Fibroblast of villous mesenchyme (primary cell): ENCODE data around the gene PODXL. TPM values are rescaled to one million over a fixed set of nuclear protein-coding genes. Genes with fewer than 3 reads are reported as not detected.

Source experiments
- DNase-seq: peaks from one replicate; pipeline ENCODE4 v3.0.0-alpha.2; 2010; ENCODE audit warnings: low read depth
- H3K4me3 ChIP-seq: 2 replicates; pipeline ENCODE4 v1.5.1; 2011; ENCODE audit warnings: low read depth, mild to moderate bottlenecking, low read length
- total RNA-seq: library from RNA; depleted of rRNA; stranded (reverse); fragments of >200 nt; gene quantifications from 2 replicates; pipeline ENCODE4 v1.2.3, GENCODE V29; 2012
- TF ChIP-seq, protein P1 (sequence below): IDR thresholded peaks from 2 replicates; pipeline ENCODE4 v1.5.1; 2012; ENCODE audit warnings: low read depth, mild to moderate bottlenecking, low read length; ENCODE audit not compliant: insufficient read depth

The PODXL gene
- total RNA-seq, 1 donor = 17.3 TPM

DNA sequence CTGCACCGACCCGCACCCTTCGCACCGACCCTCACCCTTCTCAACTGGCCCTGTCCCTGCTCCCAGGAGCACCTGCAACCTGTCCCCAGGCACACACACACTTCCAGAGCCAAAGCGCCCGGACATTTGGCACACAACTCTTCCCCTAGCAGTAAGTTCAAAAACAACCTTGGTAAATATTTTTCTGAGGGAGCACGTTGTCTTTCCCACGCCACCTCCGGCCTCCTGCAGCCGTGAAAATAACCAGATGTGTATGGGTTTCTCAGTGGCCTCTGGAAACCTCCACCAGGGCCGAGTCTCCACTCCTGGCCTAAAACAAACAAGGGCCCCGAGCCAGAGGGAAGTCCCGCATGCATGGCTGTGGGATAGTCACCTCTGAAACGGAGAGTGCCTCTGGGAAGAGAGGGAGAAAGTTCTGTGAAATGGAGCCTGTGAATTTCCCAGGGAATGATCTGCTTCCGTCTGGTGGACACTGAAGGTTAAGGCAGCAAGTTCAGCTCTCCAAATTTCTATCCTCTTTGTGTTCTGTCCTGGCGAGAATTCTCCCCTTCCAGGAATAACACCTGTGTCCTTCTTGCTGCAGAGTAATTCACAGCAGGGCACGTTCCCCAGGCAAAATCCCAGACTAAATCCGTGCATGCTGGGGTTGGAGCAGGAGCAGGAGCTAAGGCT, 15.8 kb downstream of the PODXL start:
- peak; percentile 89 for DNase-seq
- no peak overlapping the region for H3K4me3 ChIP-seq
- TF ChIP-seq, protein P1, sequence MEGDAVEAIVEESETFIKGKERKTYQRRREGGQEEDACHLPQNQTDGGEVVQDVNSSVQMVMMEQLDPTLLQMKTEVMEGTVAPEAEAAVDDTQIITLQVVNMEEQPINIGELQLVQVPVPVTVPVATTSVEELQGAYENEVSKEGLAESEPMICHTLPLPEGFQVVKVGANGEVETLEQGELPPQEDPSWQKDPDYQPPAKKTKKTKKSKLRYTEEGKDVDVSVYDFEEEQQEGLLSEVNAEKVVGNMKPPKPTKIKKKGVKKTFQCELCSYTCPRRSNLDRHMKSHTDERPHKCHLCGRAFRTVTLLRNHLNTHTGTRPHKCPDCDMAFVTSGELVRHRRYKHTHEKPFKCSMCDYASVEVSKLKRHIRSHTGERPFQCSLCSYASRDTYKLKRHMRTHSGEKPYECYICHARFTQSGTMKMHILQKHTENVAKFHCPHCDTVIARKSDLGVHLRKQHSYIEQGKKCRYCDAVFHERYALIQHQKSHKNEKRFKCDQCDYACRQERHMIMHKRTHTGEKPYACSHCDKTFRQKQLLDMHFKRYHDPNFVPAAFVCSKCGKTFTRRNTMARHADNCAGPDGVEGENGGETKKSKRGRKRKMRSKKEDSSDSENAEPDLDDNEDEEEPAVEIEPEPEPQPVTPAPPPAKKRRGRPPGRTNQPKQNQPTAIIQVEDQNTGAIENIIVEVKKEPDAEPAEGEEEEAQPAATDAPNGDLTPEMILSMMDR = peak; percentile 26

DNA sequence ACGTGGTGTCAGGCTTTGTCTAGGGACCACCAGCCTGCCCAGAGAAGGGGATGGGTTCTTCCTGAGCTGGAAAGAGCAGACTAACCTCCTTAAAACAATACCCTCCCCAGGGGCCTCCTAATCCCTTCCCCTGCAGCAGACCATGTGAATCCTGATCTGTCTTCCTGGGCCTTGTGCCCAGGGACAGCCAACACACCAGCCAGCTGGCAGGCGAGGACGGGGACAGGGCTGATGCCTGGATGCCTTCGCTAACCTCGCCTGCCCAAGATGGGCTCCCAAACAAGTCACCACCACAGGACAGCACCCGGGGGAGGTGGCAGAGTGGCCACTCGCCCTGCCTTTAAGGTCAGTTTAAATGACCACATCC, 17.6 kb downstream of the PODXL start:
- TF ChIP-seq, protein P1 = no peak
- no peak for DNase-seq
- H3K4me3 ChIP-seq = no peak overlapping the region

DNA sequence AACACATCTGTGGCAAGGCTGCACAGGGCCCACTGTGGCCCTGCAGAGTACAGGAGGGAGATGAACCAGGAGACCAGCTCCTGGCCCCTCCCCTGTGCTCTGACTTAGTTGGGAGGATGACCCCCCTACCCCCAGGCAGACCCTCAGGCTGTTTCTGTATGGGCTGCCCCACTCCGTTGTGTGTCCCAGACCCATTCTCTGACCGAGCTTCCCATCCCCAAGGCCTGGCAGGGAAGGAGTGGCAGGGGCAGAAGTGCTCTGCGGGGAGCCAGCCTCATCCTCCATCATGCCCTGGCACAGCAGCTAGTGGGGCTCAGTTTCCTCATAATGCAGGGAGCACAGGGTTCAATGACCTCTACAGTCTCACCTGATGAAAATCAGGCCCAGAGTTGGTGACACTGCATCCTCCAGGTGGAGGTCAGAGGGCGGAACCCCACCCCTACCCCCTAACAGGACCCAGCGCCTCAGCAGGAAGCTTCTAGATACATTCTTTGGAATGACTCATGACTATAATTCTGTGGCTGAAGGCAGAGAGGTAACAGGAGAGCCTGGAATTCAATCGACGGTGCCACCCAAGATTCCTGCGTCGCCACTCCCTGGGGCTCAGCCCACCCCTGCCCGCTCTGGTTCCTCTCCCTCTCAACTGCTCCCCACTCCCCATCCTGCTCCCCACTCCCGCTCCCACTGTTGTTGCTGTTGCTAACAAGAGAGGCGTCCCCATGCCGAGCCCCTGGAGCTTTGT, 18.2 kb downstream of the PODXL start:
- DNase-seq = no peak
- TF ChIP-seq, protein P1 = no peak

DNA sequence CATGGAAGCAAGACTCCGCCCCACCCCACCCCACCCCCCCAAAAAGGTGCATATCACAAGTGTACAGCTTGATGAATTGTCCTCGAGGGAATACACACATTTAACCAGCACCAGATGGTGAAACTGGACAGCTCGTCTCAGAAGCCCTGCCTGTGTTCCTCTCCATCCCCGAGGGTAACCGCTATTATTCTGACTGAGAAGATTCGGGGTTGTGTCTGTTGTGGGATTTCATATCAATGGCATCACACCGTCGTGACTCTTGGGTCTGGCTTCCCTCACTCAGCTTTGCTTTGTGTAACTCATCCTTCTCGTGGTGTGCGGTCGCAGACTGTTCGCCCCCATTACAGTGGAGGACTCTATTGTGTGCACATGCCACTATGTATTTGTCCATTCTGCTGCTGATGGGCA, 18.9 kb downstream of the PODXL start:
- DNase-seq = peak; percentile 50
- H3K4me3 ChIP-seq = no peak overlapping the region
- TF ChIP-seq, protein P1 = no peak

More for the DNA sequence above, 18.2 kb downstream of the PODXL start:
- H3K4me3 ChIP-seq = no peak overlapping the region

DNA sequence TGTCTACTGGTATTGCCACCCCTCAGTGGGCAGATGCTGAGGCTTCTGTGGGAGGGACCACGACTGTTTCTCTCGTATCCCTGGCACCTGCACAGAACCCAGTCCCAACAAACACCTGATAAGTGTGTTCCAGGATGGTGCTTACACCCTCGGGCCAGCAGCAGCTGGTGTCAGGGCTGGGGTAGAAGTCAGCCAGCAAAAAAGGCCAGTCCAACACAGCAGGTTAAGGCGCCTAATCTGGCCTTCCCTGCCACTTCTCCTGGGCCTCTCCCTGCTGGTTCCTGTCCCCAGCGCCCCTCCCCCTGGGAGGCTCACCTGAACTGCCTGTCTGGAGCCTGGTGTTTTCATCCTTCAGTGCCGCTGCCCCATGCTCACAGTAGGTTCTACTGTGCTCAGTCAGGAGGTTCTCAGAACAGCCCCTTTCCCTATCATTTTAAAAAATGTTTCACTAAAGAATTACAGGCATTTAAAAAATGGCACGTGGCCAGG, 20.0 kb downstream of the PODXL start:
- no peak overlapping the region for H3K4me3 ChIP-seq
- TF ChIP-seq, protein P1 = no peak
- no peak for DNase-seq

DNA sequence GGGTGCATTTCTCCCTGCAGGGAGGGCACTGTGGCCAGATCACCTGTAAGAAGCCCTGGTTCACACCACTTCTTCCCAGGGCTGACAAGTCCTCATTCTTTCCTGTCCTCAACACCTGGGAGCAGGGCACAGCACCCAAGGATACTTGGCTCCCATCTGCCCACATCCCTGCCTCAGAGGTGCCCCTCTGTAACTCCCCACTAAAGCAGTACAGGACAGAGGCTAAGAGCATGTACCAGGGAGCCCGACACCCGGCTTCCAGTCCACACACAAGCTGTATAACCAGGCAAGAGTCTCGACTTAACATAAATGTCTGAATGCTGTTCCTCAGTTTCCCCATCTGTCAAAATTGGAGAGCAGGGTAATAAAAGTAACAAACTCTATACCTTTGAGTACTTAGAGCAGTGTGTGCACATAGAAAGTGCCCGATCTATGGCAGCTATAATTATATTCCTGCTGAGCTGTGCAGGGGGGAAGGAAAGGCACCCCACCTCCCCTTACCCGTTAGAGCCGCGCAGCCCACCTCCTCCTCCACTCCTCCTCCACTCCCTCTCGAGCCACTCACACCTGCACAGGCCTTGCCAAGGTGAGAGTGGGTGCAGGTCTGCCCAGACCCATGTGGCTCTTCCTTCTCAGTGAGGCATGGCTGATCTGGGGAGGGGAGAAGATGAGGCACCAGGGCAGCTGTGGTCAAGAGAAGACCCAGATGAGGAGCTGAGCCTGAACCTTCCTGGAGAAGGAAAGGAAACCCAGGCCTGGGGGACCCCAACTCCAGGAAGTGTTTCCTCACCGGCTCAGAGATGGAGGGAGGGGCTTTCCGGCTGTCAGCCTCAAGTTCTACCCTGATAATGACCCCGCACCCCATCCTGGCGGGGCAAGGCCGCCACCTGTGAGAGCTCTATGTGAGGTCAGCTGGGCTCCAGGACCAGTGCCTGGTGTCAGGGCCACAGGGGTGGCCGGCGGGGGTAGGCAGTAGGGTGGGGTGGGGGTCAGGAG, 22.6 kb downstream of the PODXL start:
- DNase-seq = no peak
- TF ChIP-seq, protein P1 = no peak
- H3K4me3 ChIP-seq = no peak overlapping the region
